DOHH2 (cell line): ENCODE measurements around the gene PXDC1.

ENCODE experiments used
- H3F3A ChIP-seq: fragments of 200-600 bp; sonication (generic), shearing (Covaris generic); 2 replicates; pipeline ENCODE4 v1.6.0; 2016; ENCODE audit warnings: antibody characterized with exemption, mild to moderate bottlenecking; ENCODE audit not compliant: control insufficient read depth, insufficient read depth
- H3K27ac ChIP-seq: fragments of 200-600 bp; sonication (generic); 2 replicates; pipeline ENCODE4 v1.5.1; 2014; ENCODE audit warnings: low read depth, mild to moderate bottlenecking, low read length, moderate library complexity
- H3K27me3 ChIP-seq: fragments of 200-600 bp; sonication (generic); 2 replicates; pipeline ENCODE4 v1.6.1; 2014; ENCODE audit warnings: mild to moderate bottlenecking, low read length, mixed read lengths; ENCODE audit not compliant: control insufficient read depth
- H3K36me3 ChIP-seq: fragments of 200-600 bp; sonication (generic); 2 replicates; pipeline ENCODE4 v1.6.1; 2014; ENCODE audit warnings: mild to moderate bottlenecking, low read length, moderate library complexity, mixed read lengths; ENCODE audit not compliant: control insufficient read depth
- H3K4me1 ChIP-seq: fragments of 200-600 bp; sonication (generic); 2 replicates; pipeline ENCODE4 v1.6.1; 2014; ENCODE audit warnings: mild to moderate bottlenecking, low read length, mixed read lengths; ENCODE audit not compliant: control insufficient read depth
- H3K4me2 ChIP-seq: fragments of 200-600 bp; sonication (generic); 2 replicates; pipeline ENCODE4 v1.6.0; 2014; ENCODE audit warnings: mild to moderate bottlenecking, low read length, moderate library complexity
- H3K4me3 ChIP-seq: fragments of 200-600 bp; sonication (generic); 2 replicates; pipeline ENCODE4 v1.5.1; 2014; ENCODE audit warnings: mild to moderate bottlenecking, low read length, mixed read lengths
- H3K79me2 ChIP-seq: fragments of 200-600 bp; sonication (generic); 2 replicates; pipeline ENCODE4 v1.6.1; 2014; ENCODE audit warnings: mild to moderate bottlenecking, low read length, mixed read lengths; ENCODE audit not compliant: control insufficient read depth
- H3K9me2 ChIP-seq: fragments of 200-600 bp; sonication (generic); replicated peaks from 2 replicates; pipeline ENCODE4 v1.6.1; 2014; ENCODE audit warnings: mild to moderate bottlenecking, low read length, mixed read lengths; ENCODE audit not compliant: control insufficient read depth
- H3K9me3 ChIP-seq: fragments of 200-600 bp; sonication (generic); 2 replicates; pipeline ENCODE4 v1.6.1; 2014; ENCODE audit warnings: antibody characterized with exemption, low read length, mixed read lengths; ENCODE audit not compliant: control insufficient read depth, insufficient read depth
- H4K20me1 ChIP-seq: fragments of 200-600 bp; sonication (generic); 2 replicates; pipeline ENCODE4 v1.6.0; 2014; ENCODE audit warnings: low read depth, mild to moderate bottlenecking, antibody characterized with exemption, low read length, moderate library complexity; ENCODE audit not compliant: control insufficient read depth, insufficient read depth
- CTCF ChIP-seq: fragments of 200-600 bp; sonication (generic); IDR thresholded peaks from one replicate; pipeline ENCODE4 v1.5.1; 2014; ENCODE audit warnings: antibody characterized with exemption, mild to moderate bottlenecking, low read depth, low read length; ENCODE audit not compliant: poor library complexity, severe bottlenecking
- EZH2phosphoT487 ChIP-seq: fragments of 200-600 bp; sonication (generic); IDR thresholded peaks from 2 replicates; pipeline ENCODE4 v1.6.1; 2017; ENCODE audit warnings: borderline replicate concordance, mild to moderate bottlenecking, antibody characterized with exemption, low read length, moderate library complexity, mixed read lengths

Gene PXDC1

GRCh38 chr6:3738381-3739131, 13.0 kb downstream of the PXDC1 start:
- no peak overlapping the region for H3K4me3 ChIP-seq
- no peak overlapping the region for H3K27ac ChIP-seq
- no peaks in the 10 kb centered on the region for H3K9me2 ChIP-seq
- TF ChIP-seq CTCF, result no peak
- no peak for TF ChIP-seq EZH2phosphoT487
- H3F3A ChIP-seq, result peaks cover 2% of the 10 kb centered on the region; the same call in 1 of the 2 replicates
- no peaks in the 10 kb centered on the region for H4K20me1 ChIP-seq
- H3K79me2 ChIP-seq, result no peaks in the 10 kb centered on the region
- peaks cover 13% of the 10 kb centered on the region for H3K4me1 ChIP-seq
- H3K36me3 ChIP-seq, result no peaks in the 10 kb centered on the region
- H3K9me3 ChIP-seq, result no peaks in the 10 kb centered on the region
- peaks cover 12% of the 10 kb centered on the region for H3K27me3 ChIP-seq
- H3K4me2 ChIP-seq, result no peak overlapping the region

DNA sequence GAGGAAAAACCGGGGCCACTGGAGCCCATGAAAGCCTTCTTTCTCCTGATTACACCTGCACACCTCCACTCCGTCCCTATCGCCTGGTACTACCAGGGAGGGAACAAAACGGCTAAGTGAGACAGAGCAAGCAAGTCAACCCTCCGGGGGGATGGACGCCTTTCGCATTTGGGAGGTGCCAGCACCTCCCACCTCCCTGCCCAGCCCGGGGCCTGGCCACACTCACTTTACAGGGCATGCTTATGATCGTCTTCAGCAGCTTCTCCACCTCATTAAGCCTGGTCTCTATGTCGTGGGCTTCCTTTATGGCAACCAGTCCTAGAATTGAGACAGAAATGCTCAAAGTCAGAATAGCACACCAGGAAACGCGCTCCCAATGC, 13.7 kb downstream of the PXDC1 start:
- H3K9me2 ChIP-seq, result no peaks in the 10 kb centered on the region
- no peaks in the 10 kb centered on the region for H3K36me3 ChIP-seq
- H3K27me3 ChIP-seq, result peaks cover 5% of the 10 kb centered on the region; the same call in 1 of the 2 replicates
- H3K4me2 ChIP-seq, result no peak overlapping the region
- H3K9me3 ChIP-seq, result no peaks in the 10 kb centered on the region
- H3K4me1 ChIP-seq, result peaks cover 7% of the 10 kb centered on the region
- H3K4me3 ChIP-seq, result no peak overlapping the region
- no peaks in the 10 kb centered on the region for H3F3A ChIP-seq
- no peaks in the 10 kb centered on the region for H4K20me1 ChIP-seq
- no peak for TF ChIP-seq EZH2phosphoT487
- TF ChIP-seq CTCF, result no peak
- H3K79me2 ChIP-seq, result no peaks in the 10 kb centered on the region
- no peak overlapping the region for H3K27ac ChIP-seq

- Histone ChIP-seq H3K4me2 (no peak overlapping the region), H3K79me2 (no peaks in the 10 kb centered on the region), H3K9me3 (no peaks in the 10 kb centered on the region), H3K4me3 (no peak overlapping the region), H3K4me1 (peaks cover 2% of the 10 kb centered on the region; the same call in 1 of the 2 replicates), H3F3A (no peaks in the 10 kb centered on the region), H3K9me2 (no peaks in the 10 kb centered on the region), H3K36me3 (no peaks in the 10 kb centered on the region), H4K20me1 (no peaks in the 10 kb centered on the region), H3K27me3 (peaks cover 5% of the 10 kb centered on the region; the same call in 1 of the 2 replicates), H3K27ac (no peak overlapping the region)
- TF ChIP-seq CTCF (no peak), EZH2phosphoT487 (no peak)
These were observed 14.2 kb downstream of the PXDC1 start for GRCh38 chr6:3737149-3737830.
